GM21825 (cell line): ENCODE measurements around the gene ST3GAL6.
"Not testable (repeated sequence)": the region's sequence is repeated elsewhere in the genome, so short reads cannot be mapped to it uniquely, and the experiment has no call there.

Experiments
- ATAC-seq: cut with Tn5 transposase; IDR thresholded peaks from one replicate; pipeline ENCODE4 v1.9.1; 2021; ENCODE audit warnings: mild to moderate bottlenecking, moderate library complexity; ENCODE audit not compliant: unreplicated experiment

The ST3GAL6 gene

GRCh38 chr3:98799479-98799878, 36.3 kb downstream of the ST3GAL6 start:
- no peak for ATAC-seq

- ATAC-seq = no peak
These were observed 37.3 kb downstream of the ST3GAL6 start for GRCh38 chr3:98800401-98800800.

- ATAC-seq = no peak
These were observed 38.1 kb downstream of the ST3GAL6 start for GRCh38 chr3:98801043-98801747.

- ATAC-seq = no peak
These were observed 42.4 kb downstream of the ST3GAL6 start for GRCh38 chr3:98805571-98805970.

- ATAC-seq = no peak
These were observed 43.4 kb downstream of the ST3GAL6 start for GRCh38 chr3:98806521-98806920.

- no peak for ATAC-seq
These were observed 43.9 kb downstream of the ST3GAL6 start for GRCh38 chr3:98807011-98807410.

GRCh38 chr3:98807561-98807960, 44.4 kb downstream of the ST3GAL6 start:
- no peak for ATAC-seq

GRCh38 chr3:98808071-98808470, 44.9 kb downstream of the ST3GAL6 start:
- ATAC-seq = no peak

GRCh38 chr3:98809557-98809956, 46.4 kb downstream of the ST3GAL6 start:
- ATAC-seq = no peak

- no peak for ATAC-seq
These were observed 47.9 kb downstream of the ST3GAL6 start for GRCh38 chr3:98811048-98811447.

GRCh38 chr3:98812851-98813374, 49.8 kb downstream of the ST3GAL6 start:
- ATAC-seq = no peak

GRCh38 chr3:98814817-98815420, 51.8 kb downstream of the ST3GAL6 start:
- no peak for ATAC-seq

- no peak for ATAC-seq
These were observed 54.5 kb downstream of the ST3GAL6 start for GRCh38 chr3:98817547-98818041.

GRCh38 chr3:98821063-98821462, 57.9 kb downstream of the ST3GAL6 start:
- no peak for ATAC-seq

GRCh38 chr3:98823791-98824190, 60.7 kb downstream of the ST3GAL6 start:
- ATAC-seq = no peak

GRCh38 chr3:98824256-98824655, 61.1 kb downstream of the ST3GAL6 start:
- no peak for ATAC-seq

- ATAC-seq = no peak
These were observed 63.0 kb downstream of the ST3GAL6 start for GRCh38 chr3:98826126-98826525.

GRCh38 chr3:98827221-98827920, 64.2 kb downstream of the ST3GAL6 start:
- ATAC-seq = no peak

GRCh38 chr3:98829246-98829832, 66.2 kb downstream of the ST3GAL6 start:
- ATAC-seq = no peak

- ATAC-seq = not testable (repeated sequence)
These were observed 67.9 kb downstream of the ST3GAL6 start for GRCh38 chr3:98831060-98831459.

- ATAC-seq = no peak
These were observed 76.7 kb downstream of the ST3GAL6 start for GRCh38 chr3:98839846-98840245.
